Stimulated activated naive B cell treated with anti-CD40 and anti-IgM and Interleukin-4, amounts not matched to agents 10 μg/mL and 1 μg/mL and 100 μg/mL, for 72 hours (primary cell): ENCODE data around the gene UQCRHL.

ENCODE experiments used
- ATAC-seq, 2 donors: fragments of 150-1000 bp; cut with Tn5 transposase; replicated peaks; 2 replicates each; pipeline ENCODE4 v1.10.0; 2021; ENCODE audit warnings: moderate library complexity in 1 of 2
- DNase-seq: peaks from one replicate; pipeline ENCODE4 v3.0.0; 2021
- H3K27ac Mint-ChIP-seq: one replicate; pipeline ENCODE4 v1.8.0; 2022; ENCODE audit warnings: mild to moderate bottlenecking, mixed read lengths
- H3K27me3 Mint-ChIP-seq, 2 donors: one replicate each; pipeline ENCODE4 v1.8.0; 2022; ENCODE audit warnings: mixed read lengths in 2 of 2
- H3K36me3 Mint-ChIP-seq, 2 donors: one replicate each; pipeline ENCODE4 v1.8.0; 2022; ENCODE audit warnings: mixed read lengths in 2 of 2, mild to moderate bottlenecking in 1 of 2
- H3K4me1 Mint-ChIP-seq, 2 donors: one replicate each; pipeline ENCODE4 v1.8.0; 2022; ENCODE audit warnings: mixed read lengths in 2 of 2, mild to moderate bottlenecking in 1 of 2
- H3K4me3 Mint-ChIP-seq, 2 donors: one replicate each; pipeline ENCODE4 v1.8.0; 2022; ENCODE audit warnings: mild to moderate bottlenecking in 2 of 2, mixed read lengths in 2 of 2, moderate library complexity in 1 of 2
- H3K9me3 Mint-ChIP-seq, 2 donors: one replicate each; pipeline ENCODE4 v1.8.0; 2022; ENCODE audit warnings: mixed read lengths in 2 of 2, mild to moderate bottlenecking in 1 of 2

UQCRHL gene

DNA sequence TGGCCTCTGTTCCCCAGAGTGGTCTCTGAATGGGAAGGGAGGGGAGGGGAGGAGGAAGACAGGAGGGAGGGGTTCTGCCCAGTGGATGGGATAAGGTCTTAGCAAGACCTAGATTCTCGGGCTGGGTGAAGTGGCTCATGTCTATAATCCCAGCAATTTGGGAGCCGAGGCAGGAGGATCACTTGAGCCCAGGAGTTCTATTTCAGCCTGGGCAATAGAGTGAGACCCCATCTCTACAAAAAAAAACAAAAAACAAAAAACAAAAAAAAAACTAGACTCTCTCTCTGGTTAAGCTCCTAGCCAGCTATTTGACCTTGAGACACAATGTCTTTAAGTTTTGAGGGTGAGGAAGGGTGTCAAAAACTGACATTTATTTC, 11.4 kb downstream of the UQCRHL start:
- Mint-ChIP-seq H3K9me3 (no peaks in the 10 kb centered on the region), H3K36me3 (no peaks in the 10 kb centered on the region), H3K4me3 (no peak overlapping the region), H3K27ac (no peak overlapping the region), H3K4me1 (peaks cover 10 to 31% of the 10 kb centered on the region in 2 donors), H3K27me3 (peaks cover 16 to 22% of the 10 kb centered on the region in 2 donors)
- no peak for DNase-seq
- ATAC-seq, result no peak

DNA sequence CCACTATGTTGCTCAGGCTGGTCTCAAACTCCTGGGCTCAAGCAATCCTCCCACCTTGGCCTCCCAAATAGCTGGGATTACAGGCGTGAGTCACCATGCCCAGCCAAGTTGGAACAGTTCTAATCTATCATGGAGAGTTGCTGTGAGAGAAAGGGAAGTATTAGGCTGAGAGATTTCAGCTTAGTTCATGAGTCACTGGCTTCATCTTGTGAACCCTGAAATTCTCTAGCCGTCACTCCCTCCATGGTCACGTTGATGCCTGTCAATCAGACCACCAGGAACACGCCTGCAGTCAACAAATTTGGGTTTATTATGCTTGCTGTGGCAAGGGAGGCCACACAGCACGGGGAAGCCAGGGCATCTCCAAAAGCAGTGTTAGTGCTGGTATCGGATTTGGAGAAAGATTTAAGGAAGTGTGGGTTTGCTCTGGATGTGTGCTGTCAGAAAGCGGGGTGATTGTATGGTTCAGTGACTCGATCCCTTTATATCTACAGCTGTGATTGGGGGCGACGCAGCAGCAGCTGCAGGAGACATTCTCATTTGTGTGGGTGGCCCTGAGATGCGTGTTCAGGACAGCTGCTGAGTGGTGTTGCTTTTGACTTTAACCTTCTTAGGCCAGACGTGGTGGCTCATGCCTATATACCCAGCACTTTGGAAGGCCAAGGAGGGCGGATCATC, 18.7 kb downstream of the UQCRHL start:
- Mint-ChIP-seq H3K4me1 (peaks cover 5 to 6% of the 10 kb centered on the region in 2 donors), H3K4me3 (no peak overlapping the region), H3K9me3 (no peaks in the 10 kb centered on the region), H3K27me3 (peaks cover 20 to 40% of the 10 kb centered on the region in 2 donors), H3K36me3 (no peaks in the 10 kb centered on the region), H3K27ac (no peak overlapping the region)
- peak in 1 of 2 donors; percentile 32 for ATAC-seq
- DNase-seq, result no peak

DNA sequence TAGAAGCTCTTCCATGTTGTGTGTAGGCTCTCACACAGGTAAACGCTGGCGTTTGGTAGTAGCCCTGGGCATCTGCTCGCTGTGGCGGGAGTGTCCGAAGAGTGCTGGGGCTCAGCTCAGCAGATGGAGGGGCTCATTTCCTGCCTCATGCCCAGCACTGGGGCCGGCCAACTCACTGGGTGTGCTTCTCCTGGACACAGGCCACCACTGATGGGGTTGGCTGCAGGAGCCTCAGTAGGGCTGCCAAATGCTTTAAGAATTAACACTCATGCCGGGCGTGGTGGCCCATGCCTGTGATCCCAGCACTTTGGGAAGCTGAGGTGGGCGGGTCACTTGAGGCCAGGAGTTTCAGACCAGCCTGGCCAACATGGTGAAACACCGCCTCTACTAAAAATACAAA, 20.9 kb downstream of the UQCRHL start:
- Mint-ChIP-seq H3K27me3 (peaks cover 16 to 35% of the 10 kb centered on the region in 2 donors), H3K9me3 (no peaks in the 10 kb centered on the region), H3K4me3 (no peak overlapping the region), H3K36me3 (no peaks in the 10 kb centered on the region), H3K4me1 (peaks cover 0 to 4% of the 10 kb centered on the region in 2 donors), H3K27ac (no peak overlapping the region)
- DNase-seq (no peak), ATAC-seq (no peak)

DNA sequence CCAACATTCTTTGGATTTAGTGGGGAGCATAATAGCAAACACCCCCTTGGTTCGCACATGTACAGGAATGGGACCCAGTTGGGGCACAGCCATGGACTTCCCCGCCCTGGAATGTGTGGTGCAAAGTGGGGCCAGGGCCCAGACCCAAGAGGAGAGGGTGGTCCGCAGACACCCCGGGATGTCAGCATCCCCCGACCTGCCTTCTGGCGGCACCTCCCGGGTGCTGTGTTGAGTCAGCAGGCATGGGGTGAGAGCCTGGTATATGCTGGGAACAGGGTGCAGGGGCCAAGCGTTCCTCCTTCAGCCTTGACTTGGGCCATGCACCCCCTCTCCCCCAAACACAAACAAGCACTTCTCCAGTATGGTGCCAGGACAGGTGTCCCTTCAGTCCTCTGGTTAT, 21.8 kb downstream of the UQCRHL start:
- peaks cover 0 to 4% of the 10 kb centered on the region in 2 donors for H3K4me1 Mint-ChIP-seq
- no peak overlapping the region for H3K27ac Mint-ChIP-seq
- ATAC-seq (no peak), DNase-seq (no peak)
- no peak overlapping the region for H3K4me3 Mint-ChIP-seq
- peaks cover 13 to 36% of the 10 kb centered on the region in 2 donors for H3K27me3 Mint-ChIP-seq
- no peaks in the 10 kb centered on the region for H3K9me3 Mint-ChIP-seq
- no peaks in the 10 kb centered on the region for H3K36me3 Mint-ChIP-seq

DNA sequence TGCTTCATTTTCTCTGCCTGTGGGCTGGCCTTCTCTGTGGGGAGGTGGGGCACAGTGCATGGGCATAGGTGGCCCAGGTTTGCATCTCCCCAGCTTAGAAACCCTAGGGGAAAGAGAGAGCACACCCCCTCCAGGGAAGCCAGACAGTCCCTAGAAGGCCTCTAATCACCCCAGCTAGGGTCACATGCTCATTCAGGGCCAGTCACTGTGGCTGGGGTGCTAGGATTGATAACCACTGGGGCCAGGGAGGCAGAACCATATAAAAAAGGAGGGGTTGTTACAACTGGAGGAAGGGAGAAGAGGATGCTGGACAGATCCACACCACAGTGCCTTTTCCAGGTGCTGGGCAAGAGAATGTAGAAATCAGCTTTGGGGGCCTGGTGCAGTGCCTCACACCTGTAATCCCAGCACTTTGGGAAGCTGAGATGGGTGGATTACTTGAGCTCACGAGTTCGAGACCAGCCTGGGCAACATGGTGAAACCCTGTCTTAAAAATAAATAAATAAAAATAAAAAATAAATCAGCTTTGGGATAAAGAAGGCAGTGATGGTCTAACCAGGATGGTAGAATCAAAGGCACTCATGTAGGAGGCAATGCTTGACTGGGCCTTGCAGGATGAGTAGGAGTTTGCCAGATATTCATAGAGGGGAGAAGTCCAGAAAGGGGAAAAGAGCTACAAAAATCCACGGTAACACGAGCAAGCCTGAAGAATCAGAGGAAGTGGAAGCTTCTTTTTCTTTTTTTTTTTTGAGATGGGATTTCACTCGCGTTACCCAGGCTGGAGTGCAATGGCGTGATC, 29.3 kb downstream of the UQCRHL start:
- no peak overlapping the region for H3K27ac Mint-ChIP-seq
- peaks cover 10 to 30% of the 10 kb centered on the region in 2 donors for H3K27me3 Mint-ChIP-seq
- H3K4me1 Mint-ChIP-seq, result no peaks in the 10 kb centered on the region
- no peak overlapping the region for H3K4me3 Mint-ChIP-seq
- H3K36me3 Mint-ChIP-seq, result no peaks in the 10 kb centered on the region
- no peaks in the 10 kb centered on the region for H3K9me3 Mint-ChIP-seq
- ATAC-seq (no peak), DNase-seq (no peak)

DNA sequence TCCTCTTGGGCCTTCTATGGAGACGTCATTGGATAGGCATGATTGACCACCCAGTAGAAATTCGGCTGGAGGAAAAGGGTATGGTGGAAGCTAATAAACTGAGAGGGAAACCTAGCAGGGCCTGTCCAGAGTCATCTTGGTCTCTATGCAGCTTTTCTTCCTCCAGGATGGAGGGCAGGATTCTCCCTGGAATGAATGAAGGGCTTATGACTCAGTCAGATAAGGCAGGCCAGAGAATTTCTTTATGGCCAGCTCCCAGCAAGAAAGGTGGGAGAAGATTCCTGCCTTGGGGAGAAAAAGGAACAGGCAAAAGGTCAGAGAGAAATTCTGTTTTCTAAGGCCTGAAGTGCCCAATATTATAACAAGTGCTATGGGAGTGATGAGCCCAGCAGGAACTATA, 31.7 kb downstream of the UQCRHL start:
- H3K4me3 Mint-ChIP-seq, result no peak overlapping the region
- no peaks in the 10 kb centered on the region for H3K9me3 Mint-ChIP-seq
- H3K27ac Mint-ChIP-seq, result peak overlapping the region; percentile 47
- no peak for DNase-seq
- no peak for ATAC-seq
- H3K4me1 Mint-ChIP-seq, result no peaks in the 10 kb centered on the region
- no peaks in the 10 kb centered on the region for H3K36me3 Mint-ChIP-seq
- H3K27me3 Mint-ChIP-seq, result peaks cover 23 to 42% of the 10 kb centered on the region in 2 donors

DNA sequence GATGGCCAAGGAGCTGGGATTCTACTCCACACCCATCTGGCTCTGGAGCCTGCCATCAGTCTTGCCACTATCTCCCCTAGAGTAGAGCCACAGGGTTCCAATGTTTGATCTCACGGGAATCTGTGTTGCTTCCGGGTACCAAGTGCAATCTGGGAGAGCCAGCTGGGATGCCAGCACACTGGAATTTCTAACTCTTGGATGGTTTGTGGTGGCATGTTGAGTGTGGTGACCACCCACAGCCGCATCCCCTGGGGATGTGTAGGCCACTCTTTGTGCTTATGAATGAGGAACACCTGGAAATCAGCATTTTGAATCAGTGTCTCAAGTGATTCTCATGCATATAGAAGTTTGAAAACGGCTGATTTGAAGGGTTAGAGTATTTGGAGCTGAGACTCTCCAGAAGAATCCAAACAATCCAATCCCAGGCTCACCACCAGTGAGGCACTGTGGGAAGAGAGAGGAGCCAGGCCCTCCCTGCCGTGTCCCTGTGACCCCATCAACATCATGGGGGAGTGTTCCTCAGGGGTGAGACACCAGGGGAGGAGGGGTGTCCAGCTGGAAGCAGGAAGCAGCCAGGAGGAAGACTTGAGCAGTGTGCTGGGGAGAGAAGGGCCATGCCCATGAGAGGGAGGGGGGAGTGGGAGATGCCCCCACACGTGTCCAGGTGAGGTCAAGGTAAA, 35.5 kb downstream of the UQCRHL start:
- Mint-ChIP-seq H3K9me3 (no peaks in the 10 kb centered on the region), H3K27me3 (peaks cover 20 to 24% of the 10 kb centered on the region in 2 donors), H3K27ac (no peak overlapping the region), H3K4me1 (no peaks in the 10 kb centered on the region), H3K4me3 (no peak overlapping the region), H3K36me3 (no peaks in the 10 kb centered on the region)
- no peak for ATAC-seq
- DNase-seq, result no peak

DNA sequence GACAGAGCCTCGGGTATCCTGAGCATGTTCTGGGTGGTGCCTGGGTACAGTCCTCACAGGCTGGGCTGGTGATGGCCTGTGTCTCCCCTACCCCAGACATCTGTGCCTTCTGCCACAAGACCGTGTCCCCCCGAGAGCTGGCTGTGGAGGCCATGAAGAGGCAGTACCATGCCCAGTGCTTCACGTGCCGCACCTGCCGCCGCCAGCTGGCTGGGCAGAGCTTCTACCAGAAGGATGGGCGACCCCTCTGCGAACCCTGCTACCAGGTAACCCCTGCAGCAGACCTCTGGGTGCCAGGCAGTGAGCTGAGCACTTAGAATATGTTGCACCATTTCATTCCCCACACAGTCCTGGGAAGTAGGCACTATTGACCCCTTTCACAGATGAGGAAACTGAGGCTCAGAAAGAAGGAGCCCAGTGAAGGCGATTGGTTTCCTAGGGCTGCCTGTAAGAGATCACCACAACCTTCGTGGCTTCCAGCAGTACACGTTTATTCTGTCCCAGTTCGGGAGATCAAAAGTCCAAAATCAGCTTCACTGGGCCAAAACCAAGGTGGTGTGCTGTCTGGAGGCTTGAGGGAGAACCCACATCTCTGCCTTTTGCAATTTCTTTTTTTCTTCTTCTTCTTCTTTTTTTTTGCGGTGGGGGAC, 37.0 kb downstream of the UQCRHL start:
- ATAC-seq (no peak), DNase-seq (no peak)
- Mint-ChIP-seq H3K4me1 (no peaks in the 10 kb centered on the region), H3K4me3 (no peak overlapping the region), H3K27ac (no peak overlapping the region), H3K27me3 (peaks cover 25 to 28% of the 10 kb centered on the region in 2 donors), H3K9me3 (no peaks in the 10 kb centered on the region), H3K36me3 (no peaks in the 10 kb centered on the region)

DNA sequence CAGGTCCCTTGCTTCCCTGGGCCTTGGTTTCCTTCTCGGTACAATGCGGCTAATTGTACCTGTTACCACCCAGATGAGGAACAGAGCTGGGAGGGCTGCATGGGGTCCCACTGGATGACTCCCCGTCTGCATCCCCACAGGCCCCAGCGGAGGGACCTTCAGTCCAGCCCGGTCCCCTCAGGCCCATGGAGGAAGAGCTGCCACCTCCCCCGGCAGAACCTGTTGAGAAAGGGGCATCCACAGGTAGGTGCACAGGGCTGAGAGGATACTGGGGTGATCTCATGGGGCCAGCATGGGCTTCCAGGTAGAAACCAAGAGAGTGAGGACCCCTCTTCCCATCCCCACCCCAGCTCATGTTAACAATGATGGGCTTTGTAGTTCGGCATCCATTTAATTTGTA, 39.1 kb downstream of the UQCRHL start:
- ATAC-seq (no peak), DNase-seq (no peak)
- Mint-ChIP-seq H3K27ac (no peak overlapping the region), H3K9me3 (no peaks in the 10 kb centered on the region), H3K4me1 (no peaks in the 10 kb centered on the region), H3K36me3 (no peaks in the 10 kb centered on the region), H3K27me3 (peaks cover 43 to 44% of the 10 kb centered on the region in 2 donors), H3K4me3 (no peak overlapping the region)

DNA sequence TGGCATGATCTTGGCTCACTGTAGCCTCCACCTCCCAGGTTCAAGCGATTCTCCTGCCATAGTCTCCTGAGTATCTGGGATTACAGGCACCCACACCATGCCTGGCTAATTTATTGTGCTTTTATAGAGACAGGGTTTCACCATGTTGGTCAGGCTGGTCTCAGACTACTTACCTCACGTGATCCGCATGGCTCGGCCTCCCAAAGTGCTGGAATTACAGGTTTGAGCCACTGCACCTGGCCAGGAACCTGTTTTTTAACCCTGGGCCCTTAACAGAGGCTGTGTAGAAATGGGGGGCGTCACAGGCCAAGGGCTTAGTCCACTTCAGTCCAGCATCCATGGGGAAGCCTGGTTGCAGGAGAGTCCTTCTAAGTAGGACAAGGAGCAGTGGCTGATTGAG, 39.5 kb downstream of the UQCRHL start:
- no peaks in the 10 kb centered on the region for H3K9me3 Mint-ChIP-seq
- ATAC-seq, result no peak
- no peak for DNase-seq
- no peak overlapping the region for H3K27ac Mint-ChIP-seq
- H3K4me3 Mint-ChIP-seq, result no peak overlapping the region
- H3K36me3 Mint-ChIP-seq, result no peaks in the 10 kb centered on the region
- no peaks in the 10 kb centered on the region for H3K4me1 Mint-ChIP-seq
- H3K27me3 Mint-ChIP-seq, result peaks cover 43 to 44% of the 10 kb centered on the region in 2 donors

DNA sequence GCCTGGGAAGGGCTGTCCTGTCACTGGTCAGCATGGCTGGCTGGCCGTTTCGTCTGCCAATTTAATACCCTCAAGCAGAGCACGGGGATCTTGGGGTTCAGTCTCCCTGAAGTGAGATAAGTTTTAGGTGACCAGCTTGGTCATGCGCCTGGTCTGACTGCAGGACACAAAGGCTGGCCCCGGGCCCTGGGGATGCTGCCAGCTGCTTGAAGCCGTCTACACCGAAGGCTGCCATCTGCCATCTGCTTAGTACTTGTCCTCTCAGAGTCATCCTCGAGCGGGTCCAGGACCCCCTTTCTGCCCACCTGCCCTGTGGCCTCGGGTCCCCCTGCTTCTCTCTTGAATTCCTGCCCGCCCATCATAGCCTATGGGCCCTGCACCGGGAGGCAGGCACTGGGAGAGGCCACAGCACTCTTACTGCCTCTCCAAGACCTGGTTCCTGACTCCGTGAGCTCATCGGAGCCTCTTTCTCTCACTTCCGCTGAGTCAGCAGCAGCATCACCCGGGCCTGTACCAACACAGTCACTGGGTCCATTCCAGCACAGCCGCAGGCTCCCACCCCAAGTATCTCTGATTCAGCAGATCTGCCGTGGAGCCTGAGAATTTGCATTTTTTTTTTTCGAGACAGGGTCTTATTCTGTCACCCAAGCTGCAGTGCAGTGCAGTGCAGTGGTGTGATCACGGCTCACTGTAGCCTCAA, 41.8 kb downstream of the UQCRHL start:
- DNase-seq, result no peak
- H3K27me3 Mint-ChIP-seq, result peaks cover 47 to 49% of the 10 kb centered on the region in 2 donors

DNA sequence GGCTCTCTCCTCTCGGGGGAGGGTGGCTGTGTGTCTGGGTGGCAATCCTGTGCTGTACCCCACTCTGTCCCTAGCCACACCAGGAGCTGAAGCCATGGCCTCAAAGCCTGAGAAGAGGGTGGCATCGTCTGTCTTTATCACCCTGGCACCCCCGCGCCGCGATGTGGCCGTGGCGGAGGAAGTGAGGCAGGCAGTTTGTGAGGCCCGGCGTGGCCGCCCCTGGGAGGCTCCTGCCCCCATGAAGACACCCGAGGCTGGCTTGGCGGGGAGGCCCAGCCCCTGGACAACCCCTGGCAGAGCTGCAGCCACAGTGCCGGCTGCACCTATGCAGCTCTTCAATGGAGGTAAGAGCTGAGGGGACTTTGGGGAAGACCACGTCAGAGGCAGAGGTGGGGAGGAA, 42.6 kb downstream of the UQCRHL start:
- H3K27ac Mint-ChIP-seq, result no peak overlapping the region
- ATAC-seq (no peak), DNase-seq (no peak)
- H3K9me3 Mint-ChIP-seq, result no peaks in the 10 kb centered on the region
- H3K4me1 Mint-ChIP-seq, result peaks cover 0 to 4% of the 10 kb centered on the region in 2 donors
- H3K4me3 Mint-ChIP-seq, result no peak overlapping the region
- H3K36me3 Mint-ChIP-seq, result no peaks in the 10 kb centered on the region
- peaks cover 49 to 51% of the 10 kb centered on the region in 2 donors for H3K27me3 Mint-ChIP-seq

More for the DNA sequence above, 41.8 kb downstream of the UQCRHL start:
- peaks cover 0 to 2% of the 10 kb centered on the region in 2 donors for H3K4me1 Mint-ChIP-seq
- no peaks in the 10 kb centered on the region for H3K36me3 Mint-ChIP-seq
- H3K4me3 Mint-ChIP-seq, result no peak overlapping the region
- H3K9me3 Mint-ChIP-seq, result no peaks in the 10 kb centered on the region
- H3K27ac Mint-ChIP-seq, result no peak overlapping the region
- no peak for ATAC-seq

DNA sequence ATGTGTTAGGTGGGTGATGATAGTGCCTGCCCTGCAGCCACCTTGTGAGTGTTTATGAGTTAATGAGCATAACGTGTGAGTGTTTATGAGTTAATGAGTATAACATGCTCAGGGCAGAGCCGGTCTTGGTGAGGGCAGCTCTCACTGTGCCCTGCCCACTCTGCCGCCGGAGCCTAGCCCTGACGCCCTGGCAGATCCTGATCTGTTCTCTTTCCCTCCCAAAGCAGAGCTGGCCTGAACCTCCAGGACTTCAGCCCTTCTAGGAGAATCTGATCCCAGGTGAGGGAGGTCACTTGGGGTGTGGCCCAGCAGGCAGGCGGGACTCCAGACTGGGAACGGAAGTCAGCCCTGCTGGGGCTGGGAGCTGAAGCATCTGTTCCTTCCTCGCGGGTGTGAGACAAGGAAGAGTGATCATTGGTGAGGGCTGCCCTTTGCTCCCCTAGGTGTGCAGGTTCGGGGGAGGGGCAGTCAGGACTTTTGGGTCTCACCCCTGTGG, 43.1 kb downstream of the UQCRHL start:
- ATAC-seq (no peak), DNase-seq (no peak)
- Mint-ChIP-seq H3K36me3 (no peaks in the 10 kb centered on the region), H3K9me3 (no peaks in the 10 kb centered on the region), H3K4me3 (no peak overlapping the region), H3K4me1 (peaks cover 0 to 8% of the 10 kb centered on the region in 2 donors), H3K27me3 (peaks cover 54 to 56% of the 10 kb centered on the region in 2 donors), H3K27ac (no peak overlapping the region)

DNA sequence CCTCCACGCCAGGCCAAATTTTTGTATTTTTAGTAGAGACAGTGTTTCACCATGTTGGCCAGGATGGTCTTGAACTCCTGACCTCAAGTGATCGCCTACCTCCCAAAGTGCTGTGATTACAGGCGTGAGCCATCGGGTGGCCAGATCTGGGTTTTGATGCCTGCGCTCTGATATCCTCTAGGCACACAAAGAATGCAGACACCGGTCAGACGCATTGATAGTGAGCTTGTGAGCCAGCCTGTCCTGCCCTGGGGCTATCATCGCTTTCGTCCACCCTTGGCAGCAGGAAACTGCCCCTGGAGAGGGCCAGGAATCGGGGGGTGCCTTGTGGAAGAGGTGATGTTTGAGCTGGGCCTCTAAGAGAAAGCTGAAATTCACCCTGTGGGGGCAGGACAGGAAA, 44.9 kb downstream of the UQCRHL start:
- DNase-seq, result no peak
- Mint-ChIP-seq H3K36me3 (no peaks in the 10 kb centered on the region), H3K4me1 (peaks cover 3 to 16% of the 10 kb centered on the region in 2 donors), H3K9me3 (no peaks in the 10 kb centered on the region), H3K4me3 (no peak overlapping the region), H3K27ac (no peak overlapping the region), H3K27me3 (peaks cover 55 to 60% of the 10 kb centered on the region in 2 donors)
- no peak for ATAC-seq
